Putamen (tissue), 1 donor: ENCODE data around the gene ORM1.

Experiments used
- DNase-seq: peaks from one replicate; pipeline ENCODE4 v3.0.0-alpha.2; 2016; ENCODE audit warnings: low spot score

Gene ORM1

GRCh38 chr9:114287763-114288192, 35.1 kb upstream of the ORM1 start:
- no peak for DNase-seq

- no peak for DNase-seq
Measured at GRCh38 chr9:114288193-114289091, 34.5 kb upstream of the ORM1 start.

GRCh38 chr9:114289106-114289505, 33.8 kb upstream of the ORM1 start:
- no peak for DNase-seq

- DNase-seq, result no peak
Measured at GRCh38 chr9:114289571-114290481, 33.1 kb upstream of the ORM1 start.

GRCh38 chr9:114290561-114290986, 32.3 kb upstream of the ORM1 start:
- no peak for DNase-seq

GRCh38 chr9:114291064-114291474, 31.8 kb upstream of the ORM1 start:
- DNase-seq, result peak; percentile 49

GRCh38 chr9:114291886-114292590, 30.9 kb upstream of the ORM1 start:
- DNase-seq, result no peak

GRCh38 chr9:114294664-114295063, 28.2 kb upstream of the ORM1 start:
- DNase-seq, result no peak

GRCh38 chr9:114296338-114296737, 26.6 kb upstream of the ORM1 start:
- DNase-seq, result no peak

- DNase-seq, result no peak
Measured at GRCh38 chr9:114299286-114300152, 23.4 kb upstream of the ORM1 start.

- no peak for DNase-seq
Measured at GRCh38 chr9:114300153-114300845, 22.6 kb upstream of the ORM1 start.

- no peak for DNase-seq
Measured at GRCh38 chr9:114300846-114301797, 21.8 kb upstream of the ORM1 start.

- DNase-seq, result no peak
Measured at GRCh38 chr9:114301798-114302565, 20.9 kb upstream of the ORM1 start.

GRCh38 chr9:114302727-114303126, 20.2 kb upstream of the ORM1 start:
- DNase-seq, result no peak

GRCh38 chr9:114303571-114303970, 19.3 kb upstream of the ORM1 start:
- no peak for DNase-seq

GRCh38 chr9:114303977-114304376, 18.9 kb upstream of the ORM1 start:
- no peak for DNase-seq

GRCh38 chr9:114304416-114305188, 18.3 kb upstream of the ORM1 start:
- no peak for DNase-seq

GRCh38 chr9:114307899-114308267, 15.0 kb upstream of the ORM1 start:
- no peak for DNase-seq
